ENCODE data around the gene PTGES3.
"Not testable (repeated sequence)": the region's sequence is repeated elsewhere in the genome, so short reads cannot be mapped to it uniquely, and the experiment has no call there.

PTGES3 gene, protein sequence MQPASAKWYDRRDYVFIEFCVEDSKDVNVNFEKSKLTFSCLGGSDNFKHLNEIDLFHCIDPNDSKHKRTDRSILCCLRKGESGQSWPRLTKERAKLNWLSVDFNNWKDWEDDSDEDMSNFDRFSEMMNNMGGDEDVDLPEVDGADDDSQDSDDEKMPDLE

DNA sequence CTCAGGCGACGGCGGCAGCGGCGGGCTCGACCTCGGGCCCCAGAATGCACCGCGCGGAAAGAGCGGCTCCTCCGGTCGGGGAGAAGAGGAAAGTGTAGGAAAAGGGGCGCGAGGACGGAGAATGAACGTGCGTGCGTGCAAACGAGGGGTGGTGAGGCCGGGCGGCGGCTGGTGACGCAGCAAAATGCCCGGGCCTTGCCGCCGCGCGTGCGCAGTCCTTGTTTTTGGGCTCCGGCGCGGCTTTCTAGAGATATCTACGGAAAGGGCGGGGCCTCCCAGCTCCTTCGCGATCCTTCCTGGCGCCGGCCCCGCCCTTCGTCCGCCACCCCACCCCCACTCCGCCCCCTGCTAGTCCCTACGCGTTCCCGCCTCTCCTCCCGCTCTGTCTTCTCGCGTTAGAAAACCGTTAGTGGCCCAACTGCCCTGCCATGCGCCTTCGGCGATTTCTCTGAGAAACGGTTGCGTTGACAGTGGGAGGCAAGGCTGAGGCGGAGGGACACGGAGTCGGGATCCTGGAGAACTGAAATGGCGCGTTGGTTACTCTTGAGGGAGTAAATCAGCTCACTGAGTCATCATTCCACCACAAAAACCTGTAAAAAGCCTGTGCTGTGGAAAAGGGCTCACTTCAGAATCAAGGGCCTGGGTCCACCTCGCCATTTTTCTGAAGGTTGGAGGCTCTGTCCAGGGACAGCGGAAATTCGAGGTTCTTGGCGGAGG is at the start of gene PTGES3:
TSS of gene PTGES3 (minus strand) at position 156 of the 717 bp plus-strand sequence. CDS start 285 bp downstream, outside the sequence.
- ATAC-seq = peak; percentile 73 to 74

DNA sequence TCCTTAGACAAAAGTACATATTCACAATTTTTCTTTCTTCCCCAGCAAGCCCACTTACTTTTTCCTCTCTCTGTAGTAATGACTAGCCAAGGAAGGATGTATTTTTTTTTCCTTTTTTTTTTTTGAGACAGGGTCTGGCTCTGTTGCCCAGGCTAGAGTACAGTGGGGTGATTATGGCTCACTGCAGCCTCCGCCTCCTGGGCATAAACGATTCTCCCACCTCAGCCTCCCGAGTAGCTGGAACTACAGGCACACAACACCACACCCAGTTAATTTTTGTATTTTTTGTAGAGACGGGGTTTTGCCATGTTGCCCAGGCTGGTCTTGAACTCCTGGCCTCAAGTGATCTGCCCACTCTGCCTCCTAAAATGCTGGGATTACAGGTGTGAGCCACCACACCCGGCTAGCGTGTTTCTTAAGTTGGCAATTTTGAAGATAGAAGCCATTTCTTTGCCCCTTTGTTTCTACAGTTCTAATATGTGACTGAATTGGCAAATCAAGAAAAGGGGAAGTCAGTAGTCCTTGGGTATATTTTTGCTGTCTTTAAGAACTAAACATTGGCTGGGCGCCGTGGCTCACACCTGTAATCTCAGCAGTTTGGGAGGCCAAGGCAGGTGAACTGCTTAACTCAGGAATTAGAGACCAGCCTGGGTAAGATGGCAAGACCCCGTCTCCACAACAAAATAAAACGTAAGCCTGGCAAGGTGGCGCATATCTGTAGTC is 40.2 kb upstream of the PTGES3 start:
- ATAC-seq = no peak

DNA sequence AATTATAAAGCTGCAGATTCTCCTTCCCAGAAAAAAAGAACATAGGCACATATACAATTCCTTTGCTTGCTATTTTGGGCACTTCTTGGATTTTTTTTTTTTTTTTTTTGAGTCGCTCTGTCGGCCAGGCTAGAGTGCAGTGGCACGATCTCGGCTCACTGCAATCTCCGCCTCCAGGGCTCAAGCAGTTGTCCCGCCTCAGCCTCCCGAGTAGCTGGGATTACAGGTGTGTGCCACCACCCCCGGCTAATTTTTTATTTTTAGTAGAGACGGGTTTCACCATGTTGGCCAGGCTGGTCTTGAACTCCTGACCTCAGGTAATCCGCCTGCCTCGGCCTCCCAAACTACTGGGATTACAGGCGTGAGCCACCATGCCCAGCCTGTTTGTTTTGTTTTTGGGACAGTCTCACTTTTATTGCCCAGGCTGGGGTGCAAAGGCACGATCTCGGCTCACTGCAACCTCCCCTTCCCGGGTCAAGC is 38.2 kb upstream of the PTGES3 start:
- not testable (repeated sequence) for ATAC-seq

DNA sequence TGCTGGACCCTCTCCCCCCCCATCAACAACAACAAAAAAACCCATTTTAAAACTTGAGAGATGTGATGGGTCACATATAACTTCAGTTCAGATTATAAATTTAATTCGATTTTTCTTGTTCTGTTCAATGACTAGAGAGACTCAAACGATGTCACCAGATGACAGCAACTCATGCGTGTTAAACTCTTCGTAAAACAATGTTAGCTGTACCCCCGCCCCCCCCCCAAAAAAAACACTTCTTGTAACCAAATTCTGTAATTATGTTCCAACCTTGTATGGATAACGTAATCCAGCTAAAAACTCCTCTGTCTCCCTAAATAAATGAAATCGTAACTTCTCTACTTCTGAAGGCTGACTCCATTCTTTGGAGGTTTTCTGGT is 37.6 kb upstream of the PTGES3 start:
- no peak for ATAC-seq

DNA sequence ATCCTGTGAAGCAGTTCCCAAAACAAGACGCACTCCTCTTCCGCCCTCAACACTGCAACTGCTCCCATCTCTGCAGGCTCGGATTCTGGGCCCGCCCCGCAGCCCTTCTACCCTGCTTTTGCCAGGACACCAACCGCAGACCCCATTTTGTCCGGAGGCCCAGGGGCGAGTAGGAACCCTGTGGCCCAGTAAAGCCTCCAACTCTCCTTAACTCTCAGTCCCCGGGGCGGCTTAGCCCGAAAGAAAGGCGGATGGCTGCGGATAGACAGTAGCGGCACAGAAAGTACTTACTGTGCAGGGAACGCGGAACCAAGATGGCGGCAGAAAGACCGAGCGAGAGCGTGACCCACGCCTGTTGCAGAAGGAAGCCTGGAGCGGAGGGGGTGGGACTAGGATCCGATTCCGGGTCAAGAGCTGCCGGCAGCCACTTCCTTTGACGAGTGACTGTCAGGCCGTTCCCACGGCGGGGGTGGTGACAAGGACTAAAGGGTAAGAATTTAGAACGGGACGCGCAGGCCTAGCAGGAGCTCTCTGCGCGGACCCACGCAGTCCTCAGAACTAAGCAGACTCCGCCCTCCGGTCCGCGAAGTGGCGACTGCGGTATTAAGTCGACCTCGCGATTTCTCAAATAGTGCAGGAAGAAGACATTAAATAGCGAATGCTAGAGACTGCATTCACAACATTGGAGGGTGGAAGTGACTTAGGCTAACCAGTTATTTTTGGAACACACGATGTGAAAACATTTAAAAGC is 37.1 kb upstream of the PTGES3 start, which contains the start of gene NACA:
TSS of gene NACA (minus strand) at position 328 of the 751 bp plus-strand sequence. CDS start 778 bp downstream, outside the sequence.
- ATAC-seq = peak; percentile 95 to 96

DNA sequence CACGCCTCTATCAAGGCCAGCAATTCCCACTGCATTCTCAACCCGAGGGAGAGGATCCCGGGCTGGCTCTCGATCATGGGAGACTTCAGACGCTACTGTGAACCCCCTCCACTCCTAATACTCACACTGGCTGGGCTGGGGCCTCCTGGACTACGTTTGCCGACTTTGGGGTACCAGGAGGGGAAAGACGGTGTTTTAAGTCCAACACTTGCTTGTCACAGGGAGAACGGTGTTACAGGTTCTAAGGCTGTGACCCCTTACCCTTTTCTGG is 36.6 kb upstream of the PTGES3 start:
- ATAC-seq = no peak

DNA sequence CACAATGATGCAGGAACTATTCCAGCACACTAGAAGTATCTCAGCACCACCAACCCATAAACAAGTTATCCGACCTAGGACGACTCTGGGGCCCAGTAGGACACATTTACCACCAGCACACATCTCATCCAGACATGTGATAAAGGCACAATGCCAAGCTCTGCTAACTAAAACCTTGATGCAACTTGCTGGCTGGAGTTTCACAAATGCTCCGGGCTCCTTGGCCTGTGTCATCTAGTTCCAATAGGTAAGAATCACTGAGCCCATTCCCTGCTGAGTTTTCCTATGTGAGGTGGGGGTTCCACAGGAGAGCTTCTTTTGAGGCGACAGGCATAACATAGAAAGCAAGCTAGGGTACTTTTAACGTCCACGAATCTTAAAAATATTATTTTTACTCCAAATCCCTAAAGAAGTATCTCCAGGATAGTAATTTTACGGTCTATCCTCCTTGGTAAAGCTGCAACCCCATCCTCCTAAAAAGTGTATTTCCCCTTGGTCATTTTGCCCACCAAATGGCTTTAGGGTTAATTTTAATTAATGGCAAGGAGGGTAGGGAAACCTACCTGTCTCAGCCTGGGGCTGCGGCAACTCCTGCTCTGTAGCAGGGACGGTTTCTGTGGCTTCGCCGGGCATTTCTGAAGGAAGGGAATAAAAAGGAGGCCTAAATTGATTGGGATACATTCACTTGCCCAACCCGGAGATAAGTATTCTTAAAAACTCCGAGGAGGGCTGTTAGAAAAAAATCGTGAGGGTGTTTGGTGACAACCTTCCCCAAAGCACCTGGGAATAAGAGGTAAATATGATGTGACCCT is 36.0 kb upstream of the PTGES3 start:
- ATAC-seq = no peak

DNA sequence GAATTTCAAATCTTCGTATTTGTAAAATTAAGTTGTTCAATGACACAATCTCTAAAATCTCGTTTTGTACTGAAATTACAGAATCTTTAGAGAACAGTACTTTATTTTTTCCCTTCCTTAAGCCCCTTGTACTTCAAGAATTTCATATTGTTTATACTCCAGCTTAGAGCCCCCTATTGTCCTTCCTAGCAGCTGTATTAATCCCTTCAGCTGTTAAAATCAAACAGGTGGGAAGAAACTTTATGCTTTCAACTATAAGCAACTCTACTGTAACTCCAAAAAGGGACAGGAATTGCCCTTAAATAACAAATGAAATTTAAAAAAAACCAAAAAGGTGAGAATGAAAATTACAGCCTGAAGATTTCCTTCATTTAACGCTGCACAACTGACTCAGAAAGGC is 35.3 kb upstream of the PTGES3 start:
- ATAC-seq = no peak

DNA sequence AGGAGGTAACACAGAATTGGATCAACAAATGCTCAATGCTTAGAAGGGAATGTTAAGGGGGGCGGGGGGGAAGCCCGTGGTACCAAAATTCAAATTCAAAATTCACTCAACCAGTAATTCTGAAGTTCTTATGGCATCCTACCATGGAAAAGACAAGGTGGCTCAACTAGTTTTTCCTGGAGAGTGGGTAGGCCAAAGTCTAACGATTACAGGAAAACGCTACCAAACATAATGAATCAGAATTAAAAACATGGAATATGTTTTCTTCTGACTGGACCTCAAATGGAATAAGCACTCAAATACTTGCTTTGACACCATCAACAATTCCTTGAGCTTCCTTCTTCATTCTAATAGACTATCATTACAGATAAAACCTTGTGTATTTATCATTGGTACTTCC is 34.7 kb upstream of the PTGES3 start:
- no peak for ATAC-seq

DNA sequence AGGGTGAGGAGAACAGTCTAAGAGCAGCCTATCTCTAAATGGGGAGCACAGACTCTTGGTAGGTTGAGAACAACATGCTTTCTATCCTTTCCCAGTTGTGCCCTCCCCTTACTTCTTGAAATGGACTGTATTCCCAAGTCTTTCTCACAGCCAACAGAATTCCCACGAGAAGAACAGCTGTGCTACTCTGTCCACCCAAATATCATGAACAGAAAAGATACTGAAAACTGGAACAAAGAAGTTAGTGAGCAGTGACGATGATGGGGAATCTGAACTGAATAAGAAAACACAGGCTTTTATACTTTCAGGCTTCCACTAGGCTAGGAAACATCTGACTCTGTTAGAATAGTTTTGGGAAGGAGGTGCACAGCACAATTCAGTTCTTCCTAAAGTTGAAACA is 33.6 kb upstream of the PTGES3 start:
- ATAC-seq = no peak

DNA sequence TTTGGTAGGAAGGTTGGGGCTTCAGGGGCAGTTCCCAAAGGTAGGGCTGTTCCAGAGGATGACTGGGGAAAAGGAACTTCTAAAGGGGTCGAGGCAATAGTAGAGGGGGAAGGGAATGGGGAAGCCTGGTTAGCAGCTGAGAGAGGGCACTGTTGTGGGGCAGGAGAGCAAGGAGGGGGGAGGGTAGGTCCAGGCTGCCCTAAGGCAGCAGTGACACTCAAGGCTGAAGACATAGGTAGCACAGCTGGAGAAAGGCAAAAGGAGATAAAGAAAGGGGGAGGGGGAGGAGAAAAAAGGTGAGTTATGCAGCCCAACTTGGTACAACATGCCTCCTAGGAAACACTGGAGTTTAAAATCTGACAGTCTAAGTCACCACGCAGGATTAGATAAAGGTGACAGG is 33.1 kb upstream of the PTGES3 start:
- no peak for ATAC-seq

DNA sequence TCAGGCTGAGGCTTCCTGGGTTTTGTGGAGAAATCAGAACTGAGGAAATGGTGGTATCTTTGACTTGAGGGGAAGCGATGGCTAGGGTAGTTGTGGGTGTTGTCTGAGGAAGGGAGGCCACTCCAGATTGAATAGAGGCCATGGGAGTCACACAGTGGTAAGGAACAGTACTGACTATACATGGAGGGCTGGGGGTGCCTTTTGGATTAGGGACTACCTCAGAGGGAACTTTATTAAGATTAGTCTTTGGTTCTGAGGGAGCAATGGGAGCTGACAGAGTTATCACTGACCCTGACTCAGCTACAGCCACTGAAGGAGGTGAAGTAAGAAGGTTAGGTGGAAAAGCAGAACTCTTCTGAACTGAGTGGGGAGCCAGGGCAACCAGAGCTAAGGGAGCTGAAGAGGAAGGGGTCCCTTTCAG is 32.7 kb upstream of the PTGES3 start:
- ATAC-seq = no peak

DNA sequence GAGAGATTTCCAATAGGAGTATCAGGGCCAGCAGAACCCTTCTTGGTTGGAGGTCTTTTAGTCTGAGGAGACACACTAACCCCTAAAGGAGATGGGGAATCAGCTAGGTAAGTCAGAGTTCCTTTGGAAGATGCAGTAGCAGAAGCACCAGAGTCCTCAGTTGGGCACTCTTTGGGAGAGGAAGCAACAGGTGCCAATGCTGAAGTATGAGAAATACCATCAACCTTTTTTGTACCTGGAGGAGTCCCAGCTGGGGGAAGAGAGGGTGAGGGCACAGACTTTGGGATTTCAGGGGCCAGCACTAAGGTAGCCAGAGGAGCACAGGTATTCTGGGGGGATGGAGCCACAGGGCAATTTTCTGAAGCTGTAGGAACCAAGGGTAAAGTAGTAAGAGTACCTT is 31.0 kb upstream of the PTGES3 start:
- no peak for ATAC-seq

DNA sequence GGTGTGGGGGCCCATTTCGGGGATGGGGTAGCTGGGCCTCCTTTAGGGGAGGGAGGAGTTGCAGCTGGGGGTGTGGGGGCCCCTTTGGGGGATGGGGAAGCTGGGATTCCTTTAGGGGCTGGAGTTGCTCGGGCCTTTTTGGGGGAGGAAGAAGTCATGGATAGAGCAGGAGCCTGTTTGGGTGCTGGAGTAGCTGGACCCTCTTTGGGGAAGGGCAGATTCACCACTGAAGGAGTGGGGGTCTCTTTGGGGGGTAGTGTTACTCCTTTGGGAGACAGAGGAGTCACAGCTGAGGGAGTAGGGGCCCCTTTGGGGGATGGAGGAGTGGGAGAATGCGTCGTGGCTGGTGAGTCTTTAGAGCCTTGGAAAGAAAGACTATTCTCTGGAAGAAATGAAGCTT is 30.6 kb upstream of the PTGES3 start:
- no peak for ATAC-seq

DNA sequence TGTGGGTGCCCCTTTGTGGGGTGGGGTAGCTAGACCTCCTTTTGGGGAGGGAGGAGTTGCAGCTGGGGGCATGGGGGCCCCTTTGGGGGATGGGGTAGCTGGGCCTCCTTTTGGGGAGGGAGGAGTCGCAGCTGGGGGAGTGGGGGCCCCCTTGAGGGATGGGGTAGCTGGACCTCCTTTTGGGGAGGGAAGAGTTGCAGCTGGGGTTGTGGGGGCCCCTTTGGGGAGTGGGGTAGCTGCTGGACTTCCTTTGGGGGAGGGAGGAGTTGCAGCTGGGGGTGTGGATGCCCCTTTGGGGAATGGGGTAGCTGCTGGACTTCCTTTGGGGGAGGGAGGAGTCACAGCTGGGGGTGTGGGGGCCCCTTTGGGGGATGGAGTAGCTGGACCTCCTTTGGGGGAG is 30.1 kb upstream of the PTGES3 start:
- no peak for ATAC-seq

DNA sequence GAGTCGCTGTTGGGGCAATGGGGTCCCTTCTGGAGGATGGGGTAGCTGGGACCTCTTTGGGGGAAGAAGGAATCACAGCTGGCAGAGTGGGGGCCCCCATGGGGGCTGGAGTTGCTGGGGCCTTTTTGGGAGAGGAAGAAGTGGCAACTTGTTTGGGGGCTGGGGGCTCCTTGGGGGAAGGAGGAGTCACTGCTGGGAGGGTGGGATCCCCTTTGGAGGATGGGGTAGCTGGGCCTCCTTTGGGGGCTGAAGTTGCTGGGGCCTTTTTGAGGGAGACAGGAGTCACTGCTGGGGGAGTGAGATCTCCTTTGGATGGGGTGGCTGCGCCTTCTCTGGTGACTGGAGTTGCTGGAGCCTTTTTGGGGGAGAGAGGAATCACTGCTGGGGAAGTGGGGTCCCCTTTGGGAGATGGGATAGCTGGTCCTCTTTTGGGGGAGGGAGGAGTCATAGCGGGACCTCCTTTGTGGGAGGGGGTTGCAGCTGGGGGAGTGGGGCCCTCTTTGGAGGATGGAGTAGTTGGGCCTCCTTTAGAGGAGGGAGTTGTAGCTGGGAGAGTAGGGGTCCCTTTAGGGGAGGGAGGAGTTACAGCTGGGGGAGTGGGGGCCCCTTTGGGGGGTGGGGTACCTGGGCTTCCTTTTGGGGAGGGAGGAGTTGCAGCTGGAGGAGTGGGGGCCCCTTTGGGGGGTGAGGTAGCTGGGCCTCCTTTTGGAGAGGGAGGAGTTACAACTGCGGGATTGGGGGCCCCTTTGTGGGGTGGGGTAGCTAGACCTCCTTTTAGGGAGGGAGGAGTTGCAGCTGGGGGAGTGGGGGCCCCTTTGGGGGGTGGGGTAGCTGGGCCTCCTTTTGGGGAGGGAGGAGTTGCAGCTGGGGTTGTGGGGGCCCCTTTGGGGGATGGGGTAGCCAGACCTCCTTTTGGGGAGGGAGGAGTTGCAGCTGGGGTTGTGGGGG is 29.1 kb upstream of the PTGES3 start:
- no peak for ATAC-seq

DNA sequence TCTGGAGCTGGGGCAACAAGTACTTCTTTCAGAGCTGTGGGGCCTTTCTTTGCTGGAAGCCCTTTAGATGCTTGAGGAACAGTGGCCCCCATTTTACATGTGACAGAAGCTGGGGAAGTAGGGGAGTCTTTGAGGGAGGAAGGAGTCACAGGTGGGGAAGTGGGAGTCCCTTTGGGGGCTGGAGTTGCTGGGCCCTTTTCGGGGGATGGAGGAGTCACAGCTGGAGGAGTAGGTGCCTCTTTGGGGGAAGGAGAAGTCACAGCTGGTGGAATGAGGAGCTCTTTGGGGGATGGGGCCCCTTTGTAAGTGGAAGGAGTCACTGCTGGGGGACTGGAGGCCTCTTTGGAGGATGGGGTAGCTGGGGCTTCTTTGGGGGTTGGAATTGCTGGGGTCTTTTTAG is 28.4 kb upstream of the PTGES3 start:
- no peak for ATAC-seq

DNA sequence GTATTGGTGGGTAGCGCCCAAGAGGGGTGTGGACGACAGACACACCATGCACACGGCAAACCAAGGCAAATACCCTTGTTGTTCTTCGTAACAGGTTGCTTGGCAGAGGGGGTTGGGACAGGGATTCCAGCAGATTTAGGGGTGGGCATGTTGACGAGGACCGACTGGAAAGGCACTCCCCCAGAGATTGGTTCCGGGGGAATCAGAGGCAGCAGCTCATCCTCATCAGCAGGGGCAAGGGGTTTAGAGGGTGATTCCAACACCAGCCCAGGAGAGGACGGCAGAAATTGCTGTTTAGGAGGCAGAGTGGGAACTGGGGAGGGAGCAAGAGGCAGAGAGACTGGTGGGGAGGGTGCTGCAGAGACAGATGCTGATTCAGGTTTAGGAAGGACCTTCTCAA is 27.7 kb upstream of the PTGES3 start:
- ATAC-seq = no peak

DNA sequence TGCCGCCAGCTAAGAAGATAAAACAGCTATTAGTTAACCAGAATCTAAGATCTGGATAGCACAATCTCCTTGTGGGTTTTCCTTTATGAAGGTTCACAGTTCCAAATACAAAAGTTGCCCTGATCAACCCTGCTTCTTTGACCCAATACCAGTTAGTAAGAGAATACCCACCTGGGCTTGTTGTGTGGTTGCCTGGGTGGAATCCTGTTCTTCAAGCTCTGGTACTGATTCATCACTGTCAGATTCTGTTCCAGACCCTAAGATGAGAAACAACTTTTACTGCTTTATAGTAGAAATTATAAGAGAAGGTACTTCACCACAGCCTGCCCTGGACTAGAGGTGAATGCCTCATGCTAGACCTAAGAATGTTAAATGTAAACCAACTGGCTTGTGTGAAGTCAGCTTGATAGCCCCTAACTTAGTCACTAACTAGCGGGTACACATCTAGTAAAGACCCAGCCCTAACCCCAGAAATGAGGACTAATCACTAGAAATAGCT is 26.4 kb upstream of the PTGES3 start:
- ATAC-seq = no peak

DNA sequence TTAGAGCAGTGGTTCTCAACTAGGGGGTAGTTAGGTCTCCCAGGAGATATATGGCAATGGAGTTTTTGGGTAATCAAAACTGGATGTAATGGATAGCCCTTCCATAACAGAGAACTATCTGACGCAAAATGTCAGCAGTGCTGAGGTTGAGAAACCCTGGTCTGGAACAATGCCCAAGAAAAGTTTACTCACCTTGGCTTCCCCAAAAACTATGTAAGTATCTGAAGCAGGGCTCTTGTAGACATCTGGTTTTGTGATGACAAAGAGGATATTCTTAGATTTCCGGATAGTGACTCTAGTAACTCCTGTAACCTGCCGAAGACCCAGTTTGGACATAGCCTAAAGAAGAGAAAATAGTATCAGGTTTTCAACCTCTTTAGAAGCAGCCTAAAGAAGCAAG is 25.3 kb upstream of the PTGES3 start:
- ATAC-seq = no peak

DNA sequence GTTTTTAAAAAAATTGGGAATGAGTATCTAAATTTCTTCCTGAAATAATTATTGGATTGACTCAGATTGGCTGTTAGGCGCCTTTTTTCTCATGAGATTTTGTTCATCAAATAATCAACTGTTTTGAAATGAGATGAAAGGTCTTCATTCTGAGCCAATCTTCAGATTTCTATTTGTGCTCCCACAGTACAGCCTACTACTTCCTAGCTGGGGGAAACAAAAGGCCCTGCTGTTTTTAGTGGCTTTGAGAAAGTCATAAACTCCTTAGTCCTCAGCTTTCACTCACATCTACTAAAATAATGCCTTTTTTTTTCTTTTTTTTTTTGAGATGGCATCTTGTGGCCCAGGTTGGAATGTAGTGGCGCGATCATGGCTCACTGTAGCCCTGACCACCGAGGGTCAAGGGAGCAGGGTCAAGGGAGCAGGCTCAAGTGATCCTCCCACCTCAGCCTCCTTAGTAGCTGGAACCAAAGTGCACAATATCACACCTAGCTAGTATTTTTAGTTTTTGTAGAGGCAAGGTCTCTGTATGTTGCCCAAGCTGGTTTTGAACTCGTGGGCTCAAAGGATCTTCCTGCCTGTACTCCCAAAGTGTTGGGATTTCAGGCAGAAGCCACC is 21.8 kb upstream of the PTGES3 start:
- ATAC-seq = no peak
